CD14-positive monocyte (primary cell): Measurements from ENCODE around the gene RNF123. TPM values are rescaled to one million over a fixed set of nuclear protein-coding genes. Genes with fewer than 3 reads are reported as not detected.

Source experiments
- DNase-seq, 3 donors: peaks; one replicate each; pipeline ENCODE4 v3.0.0-alpha.2; 2011 to 2022
- H2AFZ ChIP-seq: 2 replicates; pipeline ENCODE4 v1.6.0; 2012; ENCODE audit warnings: mild to moderate bottlenecking, low read depth, low read length, inconsistent platforms; ENCODE audit not compliant: insufficient read depth, poor library complexity, severe bottlenecking
- H3K27ac ChIP-seq, 2 donors: 1 replicate in 1 of 2; 2 replicates in 1 of 2; pipeline ENCODE4 v1.5.1; 2012 to 2013; ENCODE audit warnings: low read length in 2 of 2, control low read depth in 1 of 2, inconsistent platforms in 1 of 2, low read depth in 1 of 2, mild to moderate bottlenecking in 1 of 2
- H3K27me3 ChIP-seq, 2 donors: one replicate each; pipeline versions ENCODE4 v1.6.0 to v1.6.1; 2011 to 2013; ENCODE audit warnings: low read length in 2 of 2; ENCODE audit not compliant: control insufficient read depth in 2 of 2, insufficient read depth in 2 of 2
- H3K36me3 ChIP-seq, 2 donors: replicated peaks in 1 of 2; 1 replicate in 1 of 2; 2 replicates in 1 of 2; pipeline versions ENCODE4 v1.5.1 to v1.6.1; 2012 to 2013; ENCODE audit warnings: low read length in 2 of 2, control low read depth in 1 of 2, inconsistent platforms in 1 of 2, mild to moderate bottlenecking in 1 of 2; ENCODE audit not compliant: insufficient read depth in 2 of 2, control insufficient read depth in 1 of 2
- H3K4me1 ChIP-seq, 2 donors: 1 replicate in 1 of 2; 2 replicates in 1 of 2; pipeline versions ENCODE4 v1.5.1 to v1.6.1; 2012 to 2013; ENCODE audit warnings: low read length in 2 of 2, control low read depth in 1 of 2, inconsistent platforms in 1 of 2, mild to moderate bottlenecking in 1 of 2, moderate library complexity in 1 of 2; ENCODE audit not compliant: insufficient read depth in 2 of 2, control insufficient read depth in 1 of 2
- H3K4me2 ChIP-seq: replicated peaks from 2 replicates; pipeline ENCODE3; 2012; ENCODE audit warnings: low read length, moderate library complexity, mild to moderate bottlenecking; ENCODE audit not compliant: poor library complexity, severe bottlenecking; ENCODE audit errors: extremely low read depth
- H3K4me3 ChIP-seq, 3 experiments: fragments of 200-600 bp in 1 of 3; sonication (generic) in 1 of 3; replicated peaks in 1 of 3; 1 replicate in 2 of 3; 2 replicates in 1 of 3; pipeline ENCODE4 v1.5.1; 2011 to 2013; ENCODE audit warnings: low read length in 3 of 3, mild to moderate bottlenecking in 3 of 3, control low read depth in 2 of 3, low read depth in 2 of 3, inconsistent platforms in 1 of 3, moderate library complexity in 1 of 3
- H3K79me2 ChIP-seq: 2 replicates; pipeline ENCODE4 v1.6.0; 2012; ENCODE audit warnings: mild to moderate bottlenecking, control low read depth, inconsistent platforms, low read length, moderate library complexity; ENCODE audit not compliant: insufficient read depth
- H3K9ac ChIP-seq: 2 replicates; pipeline ENCODE4 v1.6.0; 2017; ENCODE audit warnings: low read length, mild to moderate bottlenecking; ENCODE audit not compliant: insufficient read depth, poor library complexity, severe bottlenecking
- H3K9me3 ChIP-seq, 2 donors: replicated peaks in 1 of 2; 1 replicate in 1 of 2; 2 replicates in 1 of 2; pipeline versions ENCODE4 v1.5.1 to v1.6.1; 2012 to 2013; ENCODE audit warnings: low read length in 2 of 2, control low read depth in 1 of 2; ENCODE audit not compliant: control insufficient read depth in 1 of 2, insufficient read depth in 1 of 2
- H4K20me1 ChIP-seq: 2 replicates; pipeline ENCODE4 v1.6.0; 2012; ENCODE audit warnings: mild to moderate bottlenecking, low read length, control low read depth, moderate library complexity; ENCODE audit not compliant: insufficient read depth
- H3K27ac Mint-ChIP-seq, 7 donors: one replicate each; pipeline ENCODE4 v1.8.0; 2020; ENCODE audit warnings: mild to moderate bottlenecking in 7 of 7, mixed read lengths in 7 of 7, moderate library complexity in 6 of 7, inconsistent platforms in 2 of 7
- H3K27me3 Mint-ChIP-seq, 3 donors: one replicate each; pipeline ENCODE4 v1.8.0; 2021 to 2022; ENCODE audit warnings: low read depth in 3 of 3, mild to moderate bottlenecking in 3 of 3, mixed read lengths in 3 of 3, moderate library complexity in 3 of 3, inconsistent platforms in 1 of 3
- H3K36me3 Mint-ChIP-seq, 2 donors: one replicate each; pipeline ENCODE4 v1.8.0; 2020; ENCODE audit warnings: mixed read lengths in 2 of 2, inconsistent platforms in 1 of 2, mild to moderate bottlenecking in 1 of 2
- H3K4me1 Mint-ChIP-seq: one replicate; pipeline ENCODE4 v1.8.0; 2020; ENCODE audit warnings: mild to moderate bottlenecking, mixed read lengths
- H3K4me3 Mint-ChIP-seq, 2 donors: one replicate each; pipeline ENCODE4 v1.8.0; 2020; ENCODE audit warnings: mild to moderate bottlenecking in 2 of 2, mixed read lengths in 2 of 2, moderate library complexity in 1 of 2
- H3K9me3 Mint-ChIP-seq, 7 donors: one replicate each; pipeline ENCODE4 v1.8.0; 2020 to 2022; ENCODE audit warnings: mixed read lengths in 7 of 7, mild to moderate bottlenecking in 6 of 7, moderate library complexity in 6 of 7, inconsistent platforms in 2 of 7
- CTCF ChIP-seq: fragments of 200-600 bp; IDR thresholded peaks from one replicate; pipeline ENCODE4 v1.8.0; 2022; ENCODE audit warnings: antibody characterized with exemption, mild to moderate bottlenecking
- WGBS: methylation state at CpG from one replicate; pipeline ENCODE4 v1.1.5; 2013; ENCODE audit warnings: missing lambda C conversion rate; ENCODE audit not compliant: insufficient coverage; 5-methylcytosine and 5-hydroxymethylcytosine counted together
- intact Hi-C, 2 donors: fragments of 100-400 bp; cut with micrococcal nuclease; formaldehyde crosslinking; loops; one replicate each; pipeline versions ENCODE4 v1.15.0 to v1.15.1; 2023
- polyA plus RNA-seq, 3 donors: library from polyadenylated mRNA; depleted of rRNA in 1 of 3; unstranded in 2 of 3; stranded (reverse) in 1 of 3; fragments of 300-500 nt in 2 of 3; fragments of >200 nt in 1 of 3; fragmentation: Illumina TruSeq in 2 of 3; gene quantifications; 1 replicate in 2 of 3; 2 replicates in 1 of 3; pipeline ENCODE4 v1.2.3, GENCODE V29; 2012 to 2021

Gene RNF123
- polyA plus RNA-seq, 3 donors, result 11.1 to 46.2 (median 15.7) TPM

GRCh38 chr3:49720855-49721595, 31.7 kb downstream of the RNF123 start:
- Histone ChIP-seq H2AFZ (no peak overlapping the region), H3K4me2 (no peak overlapping the region), H3K9me3 (no peaks in the 10 kb centered on the region), H3K9ac (no peak overlapping the region), H3K27me3 (peaks cover 0 to 7% of the 10 kb centered on the region in 2 donors), H3K27ac (peak overlapping the region in 1 of 2 donors; percentile 97), H4K20me1 (peaks cover 31% of the 10 kb centered on the region), H3K4me3 (no peak overlapping the region), H3K36me3 (peaks cover 16 to 33% of the 10 kb centered on the region in 2 donors), H3K79me2 (peaks cover 22% of the 10 kb centered on the region), H3K4me1 (peaks cover 32 to 43% of the 10 kb centered on the region in 2 donors)
- TF ChIP-seq CTCF, result no peak
- peaks cover 25 to 39% of the 10 kb centered on the region in 2 donors for H3K36me3 Mint-ChIP-seq
- WGBS, result 80% methylated on average over 2 of the region's 4 CpGs
- H3K27ac Mint-ChIP-seq, result peak overlapping the region; percentile 15 to 81 (median 57)
- H3K27me3 Mint-ChIP-seq, result peaks cover 7 to 9% (median 7%) of the 10 kb centered on the region in 3 donors
- intact Hi-C loops, result loop anchor here (5.0 to 10.0 kb wide), 3 partner anchors 46 to 66 kb away; partner anchors contain the start of genes APEH (in 2 of the 2) and IP6K1 (in 2 of the 2)
- no peak overlapping the region for H3K4me3 Mint-ChIP-seq
- peak in 1 of 3 donors; percentile 4 for DNase-seq
- H3K9me3 Mint-ChIP-seq, result peaks cover 0 to 5% (median 0%) of the 10 kb centered on the region in 7 donors
- peaks cover 38% of the 10 kb centered on the region for H3K4me1 Mint-ChIP-seq

- no peak overlapping the region for H3K4me3 Mint-ChIP-seq
- WGBS, result 96% methylated on average over 9 of the region's 9 CpGs
- no peak for TF ChIP-seq CTCF
- Histone ChIP-seq H3K79me2 (peaks cover 22% of the 10 kb centered on the region), H3K9me3 (no peaks in the 10 kb centered on the region), H4K20me1 (peaks cover 31% of the 10 kb centered on the region), H3K9ac (no peak overlapping the region), H3K27me3 (peaks cover 0 to 7% of the 10 kb centered on the region in 2 donors), H3K4me2 (no peak overlapping the region), H3K36me3 (peaks cover 18 to 35% of the 10 kb centered on the region in 2 donors), H3K27ac (peak overlapping the region in 1 of 2 donors; percentile 97), H3K4me1 (peaks cover 32 to 43% of the 10 kb centered on the region in 2 donors), H2AFZ (no peak overlapping the region), H3K4me3 (no peak overlapping the region)
- intact Hi-C loops, result loop anchor here (5.0 to 10.0 kb wide), 3 partner anchors 47 to 66 kb away; partner anchors contain the start of genes APEH (in 2 of the 2) and IP6K1 (in 2 of the 2)
- H3K27ac Mint-ChIP-seq, result peak overlapping the region in 1 of 7 donors; percentile 15
- no peak for DNase-seq
- peaks cover 38% of the 10 kb centered on the region for H3K4me1 Mint-ChIP-seq
- H3K36me3 Mint-ChIP-seq, result peaks cover 21 to 37% of the 10 kb centered on the region in 2 donors
- peaks cover 7 to 9% (median 7%) of the 10 kb centered on the region in 3 donors for H3K27me3 Mint-ChIP-seq
- H3K9me3 Mint-ChIP-seq, result peaks cover 0 to 5% (median 0%) of the 10 kb centered on the region in 7 donors
Observed at GRCh38 chr3:49721596-49721895, 32.2 kb downstream of the RNF123 start.
